Central memory CD8-positive, alpha-beta T cell (primary cell): Measurements from ENCODE around the gene ANO10.
"Not testable (repeated sequence)": the region's sequence is repeated elsewhere in the genome, so short reads cannot be mapped to it uniquely, and the experiment has no call there.

Experiments
- ATAC-seq: fragments of 150-1000 bp; cut with Tn5 transposase; replicated peaks from 2 replicates; pipeline ENCODE4 v1.10.0; 2022; ENCODE audit warnings: mild to moderate bottlenecking, moderate FRiP score, moderate number of reproducible peaks; ENCODE audit not compliant: poor library complexity, severe bottlenecking; ENCODE audit errors: extremely low read depth
- DNase-seq, 2 donors: peaks; one replicate each; pipeline ENCODE4 v3.0.0; 2021; ENCODE audit warnings: low spot score in 2 of 2
- H3K27ac Mint-ChIP-seq: one replicate; pipeline ENCODE4 v1.8.0; 2022; ENCODE audit warnings: low read depth, mild to moderate bottlenecking, moderate library complexity, mixed read lengths
- H3K27me3 Mint-ChIP-seq: one replicate; pipeline ENCODE4 v1.8.0; 2022; ENCODE audit warnings: mixed read lengths
- H3K36me3 Mint-ChIP-seq: one replicate; pipeline ENCODE4 v1.8.0; 2022; ENCODE audit warnings: mild to moderate bottlenecking, moderate library complexity, mixed read lengths; ENCODE audit not compliant: insufficient read depth
- H3K4me1 Mint-ChIP-seq: one replicate; pipeline ENCODE4 v1.8.0; 2022; ENCODE audit warnings: mixed read lengths
- H3K4me3 Mint-ChIP-seq: one replicate; pipeline ENCODE4 v1.8.0; 2022; ENCODE audit warnings: mild to moderate bottlenecking, moderate library complexity, mixed read lengths
- H3K9me3 Mint-ChIP-seq: one replicate; pipeline ENCODE4 v1.8.0; 2022; ENCODE audit warnings: mixed read lengths

Gene ANO10

DNA sequence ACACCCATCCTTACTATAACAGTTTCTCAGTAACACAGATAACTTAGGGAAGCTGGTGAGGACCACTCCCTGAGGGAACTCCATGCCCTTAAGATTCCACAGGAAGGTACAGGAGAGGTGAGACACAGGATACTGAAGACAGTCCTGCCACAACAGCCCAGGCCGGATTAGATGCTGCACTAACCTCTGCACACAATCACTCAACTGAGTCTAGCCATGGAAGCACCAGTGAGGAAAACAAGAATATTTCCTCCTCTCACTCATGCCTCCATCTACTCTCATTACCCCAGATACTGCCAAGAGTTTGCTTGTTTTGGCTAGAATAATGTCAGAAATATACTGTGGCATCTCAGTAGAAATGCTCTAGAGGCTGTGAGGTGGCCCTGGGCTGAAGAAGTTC lies 3.7 kb downstream of the ANO10 start:
- no peak overlapping the region for H3K27ac Mint-ChIP-seq
- peaks cover 10% of the 10 kb centered on the region for H3K36me3 Mint-ChIP-seq
- H3K27me3 Mint-ChIP-seq, result no peaks in the 10 kb centered on the region
- ATAC-seq, result no peak
- DNase-seq, result no peak
- no peaks in the 10 kb centered on the region for H3K9me3 Mint-ChIP-seq
- no peak overlapping the region for H3K4me3 Mint-ChIP-seq
- H3K4me1 Mint-ChIP-seq, result peaks cover 16% of the 10 kb centered on the region

DNA sequence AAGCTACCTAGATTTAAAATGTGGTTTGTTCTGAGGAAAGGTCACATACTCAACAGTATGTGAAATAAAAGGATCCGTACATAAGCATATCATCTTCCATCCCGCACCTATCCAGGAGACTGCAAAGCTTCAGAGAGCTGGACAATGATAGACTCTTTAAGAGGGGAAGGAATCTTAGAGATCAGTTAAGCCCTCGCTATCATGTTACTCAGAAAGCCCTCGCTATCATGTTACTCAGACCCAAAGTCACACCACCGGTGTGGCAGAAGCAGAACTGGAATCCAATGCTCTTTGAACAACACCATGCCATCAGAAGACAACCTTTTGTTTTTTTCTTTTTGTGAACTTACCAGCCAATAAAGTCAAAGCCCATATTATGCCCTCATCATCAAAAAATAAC lies 5.8 kb downstream of the ANO10 start:
- H3K27ac Mint-ChIP-seq, result no peak overlapping the region
- ATAC-seq, result no peak
- H3K4me1 Mint-ChIP-seq, result peaks cover under 1% of the 10 kb centered on the region
- peaks cover 1% of the 10 kb centered on the region for H3K36me3 Mint-ChIP-seq
- H3K27me3 Mint-ChIP-seq, result no peaks in the 10 kb centered on the region
- no peak overlapping the region for H3K4me3 Mint-ChIP-seq
- DNase-seq, result no peak
- no peaks in the 10 kb centered on the region for H3K9me3 Mint-ChIP-seq

DNA sequence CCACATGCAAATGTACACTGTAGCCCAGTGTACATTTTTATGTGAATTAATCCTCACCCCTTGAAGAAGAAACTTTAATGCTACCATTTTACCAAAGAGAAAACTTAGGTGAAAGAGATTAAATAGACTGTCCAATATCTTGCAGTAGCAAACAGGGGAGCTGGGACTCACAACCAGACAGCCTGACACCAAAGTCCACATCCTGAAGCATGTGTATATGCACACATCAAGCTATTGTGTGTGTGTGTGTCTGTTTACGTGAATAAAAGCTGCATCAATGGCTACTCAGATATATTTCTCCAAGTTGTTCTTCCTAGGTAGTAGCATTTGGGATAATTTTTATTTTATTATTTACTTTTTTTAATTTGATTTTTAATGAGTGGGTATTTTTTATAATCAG lies 6.7 kb downstream of the ANO10 start:
- Mint-ChIP-seq H3K27ac (no peak overlapping the region), H3K4me3 (no peak overlapping the region), H3K9me3 (no peaks in the 10 kb centered on the region), H3K27me3 (no peaks in the 10 kb centered on the region), H3K36me3 (no peaks in the 10 kb centered on the region), H3K4me1 (no peaks in the 10 kb centered on the region)
- no peak for DNase-seq
- no peak for ATAC-seq

DNA sequence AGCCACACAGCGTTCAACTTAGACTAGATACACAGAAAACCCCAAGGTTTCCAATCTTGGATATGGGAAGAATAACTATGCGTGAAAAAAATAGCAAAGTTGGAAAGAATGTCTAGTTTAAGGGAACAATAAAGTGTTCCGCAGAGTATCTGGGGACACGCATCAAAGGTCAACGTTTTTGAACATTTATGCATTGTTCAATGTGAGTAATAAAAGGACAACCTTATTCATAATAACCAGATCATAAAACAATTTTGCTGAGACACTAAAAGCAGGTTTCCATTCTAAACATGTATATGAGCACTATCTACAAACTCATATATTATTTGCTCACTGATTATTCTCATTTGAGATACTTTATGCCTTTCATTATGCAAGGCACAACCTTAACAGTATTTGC lies 7.8 kb downstream of the ANO10 start:
- H3K4me3 Mint-ChIP-seq, result no peak overlapping the region
- ATAC-seq, result no peak
- DNase-seq, result no peak
- H3K9me3 Mint-ChIP-seq, result no peaks in the 10 kb centered on the region
- no peak overlapping the region for H3K27ac Mint-ChIP-seq
- no peaks in the 10 kb centered on the region for H3K27me3 Mint-ChIP-seq
- no peaks in the 10 kb centered on the region for H3K4me1 Mint-ChIP-seq
- H3K36me3 Mint-ChIP-seq, result no peaks in the 10 kb centered on the region

DNA sequence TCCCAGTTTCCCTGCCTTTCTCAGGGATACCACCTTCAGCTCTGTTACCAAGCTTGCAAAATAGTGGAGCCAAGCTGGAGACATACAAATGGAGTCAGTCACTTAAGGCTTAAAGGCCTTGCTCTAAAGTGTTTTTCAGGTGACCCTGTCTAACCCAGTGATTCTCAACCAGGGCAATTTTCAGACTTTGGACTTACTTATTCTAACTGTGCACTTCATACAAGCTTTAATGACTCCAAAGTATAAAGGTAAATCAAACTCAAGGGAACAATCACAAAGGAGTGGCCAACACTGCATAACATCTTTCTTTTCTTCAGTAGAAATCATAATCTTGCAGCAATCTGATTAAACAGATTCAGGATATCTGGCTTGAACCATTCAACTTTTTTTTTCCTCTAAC lies 9.4 kb downstream of the ANO10 start:
- Mint-ChIP-seq H3K27ac (no peak overlapping the region), H3K4me1 (no peaks in the 10 kb centered on the region), H3K9me3 (no peaks in the 10 kb centered on the region), H3K36me3 (no peaks in the 10 kb centered on the region), H3K27me3 (no peaks in the 10 kb centered on the region), H3K4me3 (no peak overlapping the region)
- no peak for DNase-seq
- ATAC-seq, result no peak

DNA sequence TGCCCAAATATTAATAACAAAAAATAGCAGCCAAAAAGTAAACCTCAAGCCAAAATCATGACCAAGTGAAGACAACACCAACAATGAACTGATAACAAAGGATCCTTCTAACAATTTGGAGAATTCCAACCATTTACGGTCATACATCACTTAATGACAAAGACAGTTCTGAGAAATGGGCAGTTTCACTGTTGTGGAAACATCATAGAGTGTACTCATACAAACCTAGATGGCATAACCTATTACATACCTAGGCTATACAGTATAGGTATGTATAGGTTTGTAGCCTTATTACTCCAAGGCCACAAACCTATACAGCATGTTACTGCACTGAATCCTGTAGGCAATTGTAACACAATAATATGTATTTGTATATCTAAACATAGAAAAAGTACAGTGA lies 12.4 kb downstream of the ANO10 start:
- Mint-ChIP-seq H3K4me3 (no peak overlapping the region), H3K36me3 (no peaks in the 10 kb centered on the region), H3K9me3 (no peaks in the 10 kb centered on the region), H3K27ac (no peak overlapping the region), H3K4me1 (no peaks in the 10 kb centered on the region), H3K27me3 (no peaks in the 10 kb centered on the region)
- ATAC-seq (no peak), DNase-seq (no peak)

DNA sequence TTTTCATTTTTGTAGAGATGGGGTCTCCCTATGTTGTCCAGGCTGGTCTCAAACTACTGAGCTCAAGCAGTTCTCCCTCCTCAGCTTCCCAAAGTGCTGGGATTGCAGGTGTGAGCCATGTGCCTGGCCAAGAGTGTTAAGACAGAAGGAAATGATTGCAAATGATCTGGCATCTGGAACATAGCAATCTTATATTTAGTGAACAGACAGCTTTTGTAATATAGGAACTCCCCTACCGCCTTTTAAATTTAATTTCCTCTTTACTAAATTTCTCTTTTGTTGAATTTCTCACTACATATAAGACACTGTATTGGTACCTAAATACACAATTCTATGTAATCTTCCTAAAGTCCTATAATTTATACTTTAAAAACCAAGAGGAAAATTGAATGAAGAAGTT lies 13.1 kb downstream of the ANO10 start:
- Mint-ChIP-seq H3K27ac (no peak overlapping the region), H3K9me3 (no peaks in the 10 kb centered on the region), H3K27me3 (no peaks in the 10 kb centered on the region), H3K36me3 (peaks cover 2% of the 10 kb centered on the region), H3K4me1 (no peaks in the 10 kb centered on the region), H3K4me3 (no peak overlapping the region)
- ATAC-seq (no peak), DNase-seq (no peak)

DNA sequence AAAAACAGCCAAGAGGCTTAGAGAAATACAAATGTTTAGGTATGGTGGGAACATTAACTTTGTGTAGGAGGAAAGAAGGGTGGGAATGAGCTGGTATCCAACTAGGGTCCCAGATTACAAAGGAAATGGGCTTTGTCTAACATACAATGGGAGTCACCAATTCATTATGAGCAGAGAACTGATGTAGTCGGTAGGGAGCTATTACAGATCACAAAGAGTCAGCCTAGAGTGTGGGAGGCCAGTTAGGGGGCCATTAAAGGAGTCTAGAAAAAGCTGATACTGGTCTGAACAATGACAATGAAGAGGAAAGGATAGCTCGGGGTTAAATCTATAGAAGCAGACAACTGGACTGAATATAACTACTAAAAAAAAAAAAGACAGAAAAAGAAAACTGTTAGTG lies 15.5 kb downstream of the ANO10 start:
- Mint-ChIP-seq H3K4me3 (no peak overlapping the region), H3K27me3 (no peaks in the 10 kb centered on the region), H3K4me1 (no peaks in the 10 kb centered on the region), H3K27ac (no peak overlapping the region), H3K36me3 (peaks cover 5% of the 10 kb centered on the region), H3K9me3 (no peaks in the 10 kb centered on the region)
- DNase-seq (no peak), ATAC-seq (no peak)

DNA sequence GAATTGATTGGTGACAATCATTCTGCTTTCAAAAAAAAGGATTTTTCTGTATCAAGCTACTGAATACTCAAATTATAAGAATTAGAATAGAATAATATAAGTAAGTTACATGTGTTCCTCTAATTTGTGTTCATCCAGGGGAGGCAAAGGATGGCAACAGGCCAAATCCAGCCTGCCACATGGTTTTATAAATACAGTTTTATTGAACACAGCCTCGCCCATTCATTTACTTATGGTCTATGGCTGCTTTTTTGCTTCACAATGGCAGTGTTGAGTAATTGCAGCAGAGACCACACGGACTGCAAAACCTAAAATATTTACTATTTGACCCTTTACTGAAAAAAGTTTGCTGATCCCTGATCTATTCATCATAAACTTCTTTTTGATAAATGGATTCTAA lies 21.9 kb downstream of the ANO10 start:
- H3K27ac Mint-ChIP-seq, H3K9me3 Mint-ChIP-seq, H3K27me3 Mint-ChIP-seq, ATAC-seq, H3K4me3 Mint-ChIP-seq, H3K4me1 Mint-ChIP-seq, DNase-seq, H3K36me3 Mint-ChIP-seq: not testable (repeated sequence)

DNA sequence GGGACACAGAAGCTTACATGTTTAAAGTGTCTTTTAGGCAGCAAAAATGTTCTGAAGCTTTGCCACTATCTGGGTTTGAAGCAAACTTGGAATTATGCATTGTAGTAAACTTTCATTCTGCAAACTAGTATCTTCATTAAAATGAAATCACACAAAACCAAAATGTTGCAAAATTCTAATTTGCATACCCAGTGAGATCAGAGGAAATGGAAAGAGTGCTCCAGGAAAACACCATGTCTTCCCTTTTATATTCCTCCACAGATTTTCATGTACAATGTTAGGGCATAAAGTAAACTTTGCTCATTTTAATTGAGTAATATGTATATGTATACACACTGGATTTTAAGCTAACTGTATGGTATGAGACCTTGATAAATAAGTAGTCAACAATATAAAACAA lies 23.9 kb downstream of the ANO10 start:
- Mint-ChIP-seq H3K4me3 (no peak overlapping the region), H3K36me3 (peaks cover 3% of the 10 kb centered on the region), H3K9me3 (peaks cover 9% of the 10 kb centered on the region), H3K27ac (no peak overlapping the region), H3K27me3 (no peaks in the 10 kb centered on the region), H3K4me1 (peaks cover 7% of the 10 kb centered on the region)
- no peak for DNase-seq
- no peak for ATAC-seq

DNA sequence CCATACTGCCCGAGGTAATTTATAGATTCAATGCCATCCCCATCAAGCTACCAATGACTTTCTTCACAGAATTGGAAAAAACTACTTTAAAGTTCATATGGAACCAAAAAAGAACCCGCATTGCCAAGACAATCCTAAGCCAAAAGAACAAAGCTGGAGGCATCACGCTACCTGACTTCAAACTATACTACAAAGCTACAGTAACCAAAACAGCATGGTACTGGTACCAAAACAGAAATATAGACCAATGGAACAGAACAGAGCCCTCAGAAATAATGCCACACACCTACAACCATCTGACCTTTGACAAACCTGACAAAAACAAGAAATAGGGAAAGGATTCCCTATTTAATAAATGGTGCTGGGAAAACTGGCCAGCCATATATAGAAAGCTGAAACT lies 25.6 kb downstream of the ANO10 start:
- peaks cover 17% of the 10 kb centered on the region for H3K9me3 Mint-ChIP-seq
- ATAC-seq, H3K27me3 Mint-ChIP-seq, H3K27ac Mint-ChIP-seq, DNase-seq, H3K4me1 Mint-ChIP-seq, H3K4me3 Mint-ChIP-seq, H3K36me3 Mint-ChIP-seq: not testable (repeated sequence)

DNA sequence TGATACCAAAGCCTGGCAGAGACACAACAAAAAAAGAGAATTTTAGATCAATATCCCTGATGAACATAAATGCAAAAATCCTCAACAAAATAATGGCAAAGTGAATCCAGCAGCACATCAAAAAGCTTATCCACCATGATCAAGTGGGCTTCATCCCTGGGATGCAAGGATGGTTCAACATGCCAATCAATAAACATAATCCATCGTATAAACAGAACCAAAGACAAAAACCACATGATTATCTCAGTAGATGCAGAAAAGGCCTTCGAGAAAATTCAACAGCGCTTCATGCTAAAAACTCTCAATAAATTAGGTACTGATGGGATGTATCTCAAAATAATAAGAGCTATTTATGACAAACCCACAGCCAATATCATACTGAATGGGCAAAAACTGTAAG lies 26.5 kb downstream of the ANO10 start:
- not testable (repeated sequence) for H3K4me3 Mint-ChIP-seq, ATAC-seq, H3K27ac Mint-ChIP-seq, H3K4me1 Mint-ChIP-seq, H3K27me3 Mint-ChIP-seq, H3K36me3 Mint-ChIP-seq, DNase-seq
- peaks cover 18% of the 10 kb centered on the region for H3K9me3 Mint-ChIP-seq

DNA sequence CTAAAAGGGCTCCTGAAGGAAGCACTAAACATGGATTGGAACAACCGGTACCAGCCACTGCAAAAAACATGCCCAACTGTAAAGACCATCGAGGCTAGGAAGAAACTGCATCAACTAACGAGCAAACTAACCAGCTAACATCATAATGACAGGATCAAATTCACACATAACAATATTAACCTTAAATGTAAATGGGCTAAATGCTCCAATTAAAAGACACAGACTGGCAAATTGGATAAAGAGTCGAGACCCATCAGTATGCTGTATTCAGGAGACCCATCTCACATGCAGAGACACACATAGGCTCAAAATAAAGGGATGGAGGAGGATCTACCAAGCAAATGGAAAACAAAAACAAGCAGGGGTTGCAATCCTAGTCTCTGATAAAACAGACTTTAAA lies 28.2 kb downstream of the ANO10 start:
- H3K27ac Mint-ChIP-seq, H3K4me1 Mint-ChIP-seq, H3K4me3 Mint-ChIP-seq, ATAC-seq, DNase-seq, H3K36me3 Mint-ChIP-seq, H3K27me3 Mint-ChIP-seq: not testable (repeated sequence)
- peaks cover 18% of the 10 kb centered on the region for H3K9me3 Mint-ChIP-seq

DNA sequence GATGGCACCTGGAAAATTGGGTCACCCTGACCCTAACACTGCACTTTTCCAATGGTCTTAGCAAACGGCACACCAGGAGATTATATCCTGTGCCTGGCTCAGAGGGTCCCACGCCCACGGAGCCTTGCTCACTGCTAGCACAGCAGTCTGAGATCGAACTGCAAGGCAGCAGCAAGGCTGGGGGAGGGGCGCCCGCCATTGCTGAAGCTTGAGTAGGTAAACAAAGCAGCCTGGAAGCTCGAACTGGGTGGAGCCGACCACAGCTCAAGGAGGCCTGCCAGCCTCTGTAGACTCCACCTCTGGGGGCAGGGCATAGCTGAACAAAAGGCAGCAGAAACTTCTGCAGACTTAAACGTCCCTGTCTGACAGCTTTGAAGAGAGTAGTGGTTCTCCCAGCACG lies 29.9 kb downstream of the ANO10 start:
- H3K9me3 Mint-ChIP-seq, result peaks cover 18% of the 10 kb centered on the region
- ATAC-seq, DNase-seq, H3K36me3 Mint-ChIP-seq, H3K4me3 Mint-ChIP-seq, H3K27me3 Mint-ChIP-seq, H3K27ac Mint-ChIP-seq, H3K4me1 Mint-ChIP-seq: not testable (repeated sequence)
